Neural cell (in vitro differentiated cells): Measurements from ENCODE around the gene PSD2. TPM values are rescaled to one million over a fixed set of nuclear protein-coding genes. Genes with fewer than 3 reads are reported as not detected.

ENCODE experiments used
- H2AFZ ChIP-seq: fragments of 200-600, 300-800 bp; sonication (generic), shearing (Covaris generic); 2 replicates; pipeline ENCODE4 v1.6.0; 2014; ENCODE audit warnings: low read depth, mild to moderate bottlenecking, antibody characterized with exemption, low read length, moderate library complexity
- H3F3A ChIP-seq: fragments of 200-600 bp; shearing (Covaris generic); 2 replicates; pipeline ENCODE4 v1.6.1; 2016; ENCODE audit warnings: mild to moderate bottlenecking, moderate library complexity, mixed read lengths, antibody characterized with exemption, low read length; ENCODE audit not compliant: insufficient read depth, poor library complexity, severe bottlenecking
- H3K27ac ChIP-seq: fragments of 200-600, 300-800 bp; sonication (generic), shearing (Covaris generic); 2 replicates; pipeline ENCODE4 v1.5.1; 2014; ENCODE audit warnings: mild to moderate bottlenecking, low read length, moderate library complexity
- H3K27me3 ChIP-seq: fragments of 300-800, 200-600 bp; sonication (generic), shearing (Covaris generic); 2 replicates; pipeline ENCODE4 v1.6.0; 2014; ENCODE audit warnings: mild to moderate bottlenecking, low read depth, low read length, moderate library complexity; ENCODE audit not compliant: insufficient read depth
- H3K36me3 ChIP-seq: fragments of 300-800, 200-600 bp; sonication (generic), shearing (Covaris generic); 2 replicates; pipeline ENCODE4 v1.5.1; 2014; ENCODE audit warnings: mild to moderate bottlenecking, antibody characterized with exemption, low read length, moderate library complexity; ENCODE audit not compliant: insufficient read depth
- H3K4me2 ChIP-seq: fragments of 300-800, 200-600 bp; sonication (generic), shearing (Covaris generic); 2 replicates; pipeline ENCODE4 v1.6.0; 2014; ENCODE audit warnings: mild to moderate bottlenecking, low read length
- H3K4me3 ChIP-seq: fragments of 300-800, 200-600 bp; sonication (generic), shearing (Covaris generic); 2 replicates; pipeline ENCODE4 v1.5.1; 2014; ENCODE audit warnings: mild to moderate bottlenecking, low read length, moderate library complexity
- H3K79me2 ChIP-seq: fragments of 200-600 bp; shearing (Covaris generic); replicated peaks from 2 replicates; pipeline ENCODE4 v1.6.0; 2014; ENCODE audit warnings: mild to moderate bottlenecking, low read length, moderate library complexity; ENCODE audit not compliant: insufficient read depth
- H3K9ac ChIP-seq: fragments of 300-800, 200-600 bp; sonication (generic), shearing (Covaris generic); 2 replicates; pipeline ENCODE4 v1.6.1; 2016; ENCODE audit warnings: mild to moderate bottlenecking, low read length, mixed read lengths
- H3K9me2 ChIP-seq: fragments of 200-600 bp; shearing (Covaris generic); 2 replicates; pipeline ENCODE4 v1.6.1; 2016; ENCODE audit warnings: mild to moderate bottlenecking, low read length, mixed read lengths; ENCODE audit not compliant: insufficient read depth
- H3K9me3 ChIP-seq: fragments of 200-600, 300-800 bp; sonication (generic), shearing (Covaris generic); 2 replicates; pipeline ENCODE4 v1.6.1; 2016; ENCODE audit warnings: mild to moderate bottlenecking, mixed run types, low read length, moderate library complexity, mixed read lengths
- H4K20me1 ChIP-seq: fragments of 200-600 bp; shearing (Covaris generic); 2 replicates; pipeline ENCODE4 v1.6.1; 2016; ENCODE audit warnings: mild to moderate bottlenecking, mixed run types; ENCODE audit not compliant: insufficient read depth
- EP300 ChIP-seq: fragments of 450-650 bp; conservative IDR thresholded peaks from 2 replicates; pipeline ENCODE4 v1.6.1; 2014; ENCODE audit warnings: antibody characterized with exemption, mild to moderate bottlenecking, moderate library complexity; ENCODE audit not compliant: poor library complexity, severe bottlenecking
- EZH2 ChIP-seq: fragments of 200-600, 300-800 bp; shearing (Covaris generic), sonication (generic); IDR thresholded peaks from 2 replicates; pipeline ENCODE4 v1.6.1; 2014; ENCODE audit warnings: antibody characterized with exemption, low read length, borderline replicate concordance, mild to moderate bottlenecking; ENCODE audit not compliant: insufficient read depth, poor library complexity, severe bottlenecking
- MXI1 ChIP-seq: fragments of 450-650 bp; conservative IDR thresholded peaks from 2 replicates; pipeline ENCODE4 v1.6.1; 2014; ENCODE audit warnings: antibody characterized with exemption, mild to moderate bottlenecking; ENCODE audit not compliant: poor library complexity, severe bottlenecking
- POLR2AphosphoS5 ChIP-seq: IDR thresholded peaks from 2 replicates; pipeline ENCODE4 v1.6.1; 2012
- RAD21 ChIP-seq: fragments of 450-650 bp; conservative IDR thresholded peaks from 2 replicates; pipeline ENCODE4 v1.6.1; 2014; ENCODE audit warnings: antibody characterized with exemption, mild to moderate bottlenecking, moderate library complexity
- SMC3 ChIP-seq: fragments of 450-650 bp; conservative IDR thresholded peaks from 2 replicates; pipeline ENCODE4 v1.6.1; 2014; ENCODE audit warnings: antibody characterized with exemption, mild to moderate bottlenecking, moderate library complexity; ENCODE audit not compliant: poor library complexity
- TAF1 ChIP-seq: IDR thresholded peaks from 2 replicates; pipeline ENCODE4 v1.6.1; 2012; ENCODE audit warnings: low read depth
- polyA plus RNA-seq: library from polyadenylated mRNA; depleted of rRNA; stranded (reverse); fragments of >200 nt; gene quantifications from 2 replicates; pipeline ENCODE4 v1.2.3, GENCODE V29; 2014
- TF ChIP-seq, protein P1 (sequence below): fragments of 450-650 bp; IDR thresholded peaks from 2 replicates; pipeline ENCODE4 v1.5.1; 2014; ENCODE audit warnings: antibody characterized with exemption, mild to moderate bottlenecking, moderate library complexity; ENCODE audit not compliant: poor library complexity, severe bottlenecking
- TF ChIP-seq, protein P2 (sequence below): IDR thresholded peaks from 2 replicates; pipeline ENCODE4 v1.6.1; 2012; ENCODE audit warnings: borderline replicate concordance

PSD2 gene
- polyA plus RNA-seq, 1 donor from 2014 or later: 33.4 TPM

DNA sequence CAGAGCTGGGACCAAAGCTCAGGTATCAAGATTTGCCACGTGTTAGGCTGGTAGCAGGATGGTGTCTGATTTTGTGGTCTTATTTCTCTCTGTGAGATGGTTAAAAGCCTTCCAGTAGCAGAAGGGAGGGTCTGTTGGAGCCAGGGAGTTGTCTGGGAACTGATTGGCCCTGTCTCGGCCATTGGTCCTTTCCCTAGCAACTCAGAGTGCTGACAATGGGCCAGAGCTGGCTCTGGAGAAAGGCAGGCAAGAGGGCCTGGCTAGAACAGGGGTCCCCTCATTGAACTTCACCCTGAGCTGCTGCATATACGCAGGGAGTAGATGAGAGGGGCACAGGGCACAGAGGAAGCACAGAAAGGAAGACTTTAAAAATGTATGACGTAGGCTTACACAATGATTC lies 92.8 kb downstream of the PSD2 start:
- H4K20me1 ChIP-seq: no peaks in the 10 kb centered on the region
- H3F3A ChIP-seq: no peaks in the 10 kb centered on the region
- H3K9ac ChIP-seq: no peak overlapping the region
- no peaks in the 10 kb centered on the region for H3K27me3 ChIP-seq
- no peak overlapping the region for H3K27ac ChIP-seq
- no peak overlapping the region for H3K4me2 ChIP-seq
- no peaks in the 10 kb centered on the region for H3K9me3 ChIP-seq
- H3K79me2 ChIP-seq: no peaks in the 10 kb centered on the region
- H3K36me3 ChIP-seq: no peaks in the 10 kb centered on the region
- TF ChIP-seq, protein P1, sequence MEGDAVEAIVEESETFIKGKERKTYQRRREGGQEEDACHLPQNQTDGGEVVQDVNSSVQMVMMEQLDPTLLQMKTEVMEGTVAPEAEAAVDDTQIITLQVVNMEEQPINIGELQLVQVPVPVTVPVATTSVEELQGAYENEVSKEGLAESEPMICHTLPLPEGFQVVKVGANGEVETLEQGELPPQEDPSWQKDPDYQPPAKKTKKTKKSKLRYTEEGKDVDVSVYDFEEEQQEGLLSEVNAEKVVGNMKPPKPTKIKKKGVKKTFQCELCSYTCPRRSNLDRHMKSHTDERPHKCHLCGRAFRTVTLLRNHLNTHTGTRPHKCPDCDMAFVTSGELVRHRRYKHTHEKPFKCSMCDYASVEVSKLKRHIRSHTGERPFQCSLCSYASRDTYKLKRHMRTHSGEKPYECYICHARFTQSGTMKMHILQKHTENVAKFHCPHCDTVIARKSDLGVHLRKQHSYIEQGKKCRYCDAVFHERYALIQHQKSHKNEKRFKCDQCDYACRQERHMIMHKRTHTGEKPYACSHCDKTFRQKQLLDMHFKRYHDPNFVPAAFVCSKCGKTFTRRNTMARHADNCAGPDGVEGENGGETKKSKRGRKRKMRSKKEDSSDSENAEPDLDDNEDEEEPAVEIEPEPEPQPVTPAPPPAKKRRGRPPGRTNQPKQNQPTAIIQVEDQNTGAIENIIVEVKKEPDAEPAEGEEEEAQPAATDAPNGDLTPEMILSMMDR: no peak
- TF ChIP-seq, protein P2, sequence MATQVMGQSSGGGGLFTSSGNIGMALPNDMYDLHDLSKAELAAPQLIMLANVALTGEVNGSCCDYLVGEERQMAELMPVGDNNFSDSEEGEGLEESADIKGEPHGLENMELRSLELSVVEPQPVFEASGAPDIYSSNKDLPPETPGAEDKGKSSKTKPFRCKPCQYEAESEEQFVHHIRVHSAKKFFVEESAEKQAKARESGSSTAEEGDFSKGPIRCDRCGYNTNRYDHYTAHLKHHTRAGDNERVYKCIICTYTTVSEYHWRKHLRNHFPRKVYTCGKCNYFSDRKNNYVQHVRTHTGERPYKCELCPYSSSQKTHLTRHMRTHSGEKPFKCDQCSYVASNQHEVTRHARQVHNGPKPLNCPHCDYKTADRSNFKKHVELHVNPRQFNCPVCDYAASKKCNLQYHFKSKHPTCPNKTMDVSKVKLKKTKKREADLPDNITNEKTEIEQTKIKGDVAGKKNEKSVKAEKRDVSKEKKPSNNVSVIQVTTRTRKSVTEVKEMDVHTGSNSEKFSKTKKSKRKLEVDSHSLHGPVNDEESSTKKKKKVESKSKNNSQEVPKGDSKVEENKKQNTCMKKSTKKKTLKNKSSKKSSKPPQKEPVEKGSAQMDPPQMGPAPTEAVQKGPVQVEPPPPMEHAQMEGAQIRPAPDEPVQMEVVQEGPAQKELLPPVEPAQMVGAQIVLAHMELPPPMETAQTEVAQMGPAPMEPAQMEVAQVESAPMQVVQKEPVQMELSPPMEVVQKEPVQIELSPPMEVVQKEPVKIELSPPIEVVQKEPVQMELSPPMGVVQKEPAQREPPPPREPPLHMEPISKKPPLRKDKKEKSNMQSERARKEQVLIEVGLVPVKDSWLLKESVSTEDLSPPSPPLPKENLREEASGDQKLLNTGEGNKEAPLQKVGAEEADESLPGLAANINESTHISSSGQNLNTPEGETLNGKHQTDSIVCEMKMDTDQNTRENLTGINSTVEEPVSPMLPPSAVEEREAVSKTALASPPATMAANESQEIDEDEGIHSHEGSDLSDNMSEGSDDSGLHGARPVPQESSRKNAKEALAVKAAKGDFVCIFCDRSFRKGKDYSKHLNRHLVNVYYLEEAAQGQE: no peak
- TF ChIP-seq TAF1: no peak
- TF ChIP-seq RAD21: no peak
- H3K9me2 ChIP-seq: no peaks in the 10 kb centered on the region
- H3K4me3 ChIP-seq: no peak overlapping the region
- no peak overlapping the region for H2AFZ ChIP-seq

DNA sequence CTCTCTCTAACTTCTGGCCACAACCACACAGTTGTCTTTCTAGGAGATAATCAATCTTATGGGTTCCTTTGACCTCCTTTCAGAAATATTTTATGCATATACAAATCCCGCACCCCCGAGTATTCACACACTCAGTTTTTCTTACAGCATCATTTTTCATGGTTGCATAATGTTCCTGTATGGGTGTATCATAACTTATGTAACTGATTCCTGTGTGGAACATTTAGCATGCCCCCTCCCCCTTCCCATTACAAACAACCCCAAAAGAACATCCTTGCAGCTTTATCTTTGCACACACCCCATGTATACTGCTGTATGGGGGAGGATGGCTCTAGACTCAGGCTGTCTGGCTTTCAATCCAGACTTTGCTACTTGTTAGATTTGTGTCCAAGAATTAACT lies 93.8 kb downstream of the PSD2 start:
- Histone ChIP-seq H2AFZ (no peak overlapping the region), H3K4me2 (no peak overlapping the region), H3K9me2 (no peaks in the 10 kb centered on the region), H3K79me2 (no peaks in the 10 kb centered on the region), H3K4me3 (no peak overlapping the region), H3K36me3 (no peaks in the 10 kb centered on the region), H3F3A (no peaks in the 10 kb centered on the region), H3K27me3 (no peaks in the 10 kb centered on the region), H3K9me3 (no peaks in the 10 kb centered on the region), H4K20me1 (no peaks in the 10 kb centered on the region), H3K9ac (no peak overlapping the region), H3K27ac (no peak overlapping the region)
- TF ChIP-seq, protein P2: no peak
- no peak for TF ChIP-seq MXI1
- TF ChIP-seq SMC3: no peak
- no peak for TF ChIP-seq TAF1
- TF ChIP-seq POLR2AphosphoS5: no peak
- TF ChIP-seq RAD21: no peak
- TF ChIP-seq, protein P1: no peak
- no peak for TF ChIP-seq EZH2
- TF ChIP-seq EP300: no peak
